GM23248 (cell line): Measurements from ENCODE around the gene DDX53.

Experiments used
- EZH2 ChIP-seq: fragments of 200-600 bp; sonication (generic); IDR thresholded peaks from 2 replicates; pipeline ENCODE4 v1.6.1; 2018; ENCODE audit warnings: antibody characterized with exemption, mild to moderate bottlenecking; ENCODE audit not compliant: insufficient read depth, poor library complexity, severe bottlenecking
- EZH2phosphoT487 ChIP-seq: fragments of 200-600 bp; sonication (generic); IDR thresholded peaks from 2 replicates; pipeline ENCODE4 v1.6.1; 2018; ENCODE audit warnings: antibody characterized with exemption, moderate library complexity, mild to moderate bottlenecking, low read depth; ENCODE audit not compliant: insufficient read depth

DNA sequence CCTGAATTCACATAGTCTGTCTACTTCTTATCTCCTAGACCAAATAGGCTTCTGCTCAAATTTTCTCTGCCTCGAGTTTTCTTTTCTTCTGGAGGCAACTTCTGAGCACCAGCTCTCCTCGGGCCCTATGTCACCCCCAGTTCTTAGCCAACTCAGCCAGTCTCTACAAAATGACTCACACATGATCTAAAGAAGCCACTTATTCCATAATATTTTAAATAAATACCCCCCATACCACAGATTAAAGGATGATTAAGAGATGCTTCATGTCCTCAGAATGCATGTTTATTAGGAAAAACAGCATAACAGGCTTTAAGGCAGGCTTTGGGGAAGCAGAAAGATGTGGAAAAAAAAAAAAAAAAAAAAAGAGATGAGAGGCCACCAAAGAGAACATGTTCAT is 36.6 kb upstream of the DDX53 start:
- TF ChIP-seq EZH2phosphoT487 (no peak), EZH2 (no peak)
